HUES6 (cell line): ENCODE measurements around the gene PIGX.

ENCODE experiments used
- H3K27ac ChIP-seq: 2 replicates; pipeline ENCODE4 v1.7.0; 2013; ENCODE audit warnings: low read depth, mild to moderate bottlenecking, low read length, inconsistent platforms
- H3K27me3 ChIP-seq: 2 replicates; pipeline ENCODE4 v1.6.1; 2013; ENCODE audit warnings: low read length; ENCODE audit not compliant: control insufficient read depth, insufficient read depth
- H3K36me3 ChIP-seq: 2 replicates; pipeline ENCODE4 v1.6.1; 2013; ENCODE audit warnings: low read length; ENCODE audit not compliant: control insufficient read depth, insufficient read depth
- H3K4me1 ChIP-seq: 2 replicates; pipeline ENCODE4 v1.6.1; 2013; ENCODE audit warnings: low read length; ENCODE audit not compliant: control insufficient read depth, insufficient read depth
- H3K4me3 ChIP-seq: 2 replicates; pipeline ENCODE4 v1.5.1; 2013; ENCODE audit warnings: low read depth, low read length
- H3K9ac ChIP-seq: one replicate; pipeline ENCODE4 v1.6.1; 2013; ENCODE audit warnings: mild to moderate bottlenecking, low read length
- H3K9me3 ChIP-seq: 2 replicates; pipeline ENCODE4 v1.6.1; 2013; ENCODE audit warnings: low read depth, low read length; ENCODE audit not compliant: control insufficient read depth, insufficient read depth

PIGX gene

GRCh38 chr3:196763179-196763578 lies 51.0 kb downstream of the PIGX start:
- H3K9me3 ChIP-seq, result peaks cover 26% of the 10 kb centered on the region
- peaks cover 24% of the 10 kb centered on the region for H3K36me3 ChIP-seq
- no peak overlapping the region for H3K4me3 ChIP-seq
- H3K4me1 ChIP-seq, result no peaks in the 10 kb centered on the region
- no peak overlapping the region for H3K27ac ChIP-seq
- H3K9ac ChIP-seq, result no peak overlapping the region
- no peaks in the 10 kb centered on the region for H3K27me3 ChIP-seq

DNA sequence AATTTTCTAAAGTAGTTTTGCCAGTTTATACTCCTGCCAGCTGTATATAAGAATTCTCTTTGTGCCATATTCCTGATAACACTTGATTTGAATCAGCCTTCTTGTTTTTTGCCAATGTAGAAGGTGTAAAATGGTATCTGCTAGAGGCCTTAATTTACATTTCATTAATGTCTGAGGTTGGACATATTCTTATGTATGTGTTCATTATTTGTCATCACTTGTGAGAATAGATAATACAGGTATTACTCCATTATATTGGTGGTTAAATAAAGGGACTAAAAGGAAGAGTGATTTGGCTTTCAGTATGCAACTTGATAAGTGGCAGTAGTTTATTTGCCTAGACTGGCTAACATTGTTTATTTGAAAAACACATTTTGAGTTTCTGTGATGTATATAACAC lies 53.3 kb downstream of the PIGX start:
- Histone ChIP-seq H3K4me1 (no peaks in the 10 kb centered on the region), H3K27ac (no peak overlapping the region)

GRCh38 chr3:196771067-196771466 lies 58.9 kb downstream of the PIGX start:
- peaks cover 9% of the 10 kb centered on the region; the same call in 1 of the 2 replicates for H3K36me3 ChIP-seq
- no peak overlapping the region for H3K9ac ChIP-seq
- no peak overlapping the region for H3K27ac ChIP-seq
- H3K4me1 ChIP-seq, result peaks cover 5% of the 10 kb centered on the region; the same call in 1 of the 2 replicates
- no peaks in the 10 kb centered on the region for H3K27me3 ChIP-seq
- H3K4me3 ChIP-seq, result no peak overlapping the region
- H3K9me3 ChIP-seq, result peaks cover 10% of the 10 kb centered on the region; the same call in 1 of the 2 replicates

More for the DNA sequence above, 53.3 kb downstream of the PIGX start:
- H3K27me3 ChIP-seq, result no peaks in the 10 kb centered on the region
- H3K4me3 ChIP-seq, result no peak overlapping the region
- H3K36me3 ChIP-seq, result peaks cover 20% of the 10 kb centered on the region
- H3K9ac ChIP-seq, result no peak overlapping the region
- peaks cover 15% of the 10 kb centered on the region for H3K9me3 ChIP-seq

DNA sequence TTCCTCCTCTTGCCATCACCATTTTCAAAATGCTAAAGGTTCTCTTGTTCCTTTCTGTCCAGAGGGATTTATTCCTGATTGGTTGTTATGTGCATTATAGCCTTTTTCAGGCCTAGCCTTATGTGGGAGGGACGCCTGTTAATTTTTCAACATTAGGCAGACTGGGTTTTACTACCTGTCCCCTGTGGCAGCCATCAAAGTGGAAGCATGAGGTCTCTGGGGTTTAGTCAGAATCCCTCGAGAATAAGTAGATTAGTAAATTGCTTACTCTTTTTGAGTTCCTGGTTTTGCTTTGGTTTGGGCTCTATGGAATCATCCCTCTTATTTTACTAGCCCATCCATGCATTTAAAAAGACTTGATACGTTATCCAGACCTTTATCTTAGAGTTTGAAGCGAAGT lies 59.9 kb downstream of the PIGX start:
- no peak overlapping the region for H3K4me3 ChIP-seq

DNA sequence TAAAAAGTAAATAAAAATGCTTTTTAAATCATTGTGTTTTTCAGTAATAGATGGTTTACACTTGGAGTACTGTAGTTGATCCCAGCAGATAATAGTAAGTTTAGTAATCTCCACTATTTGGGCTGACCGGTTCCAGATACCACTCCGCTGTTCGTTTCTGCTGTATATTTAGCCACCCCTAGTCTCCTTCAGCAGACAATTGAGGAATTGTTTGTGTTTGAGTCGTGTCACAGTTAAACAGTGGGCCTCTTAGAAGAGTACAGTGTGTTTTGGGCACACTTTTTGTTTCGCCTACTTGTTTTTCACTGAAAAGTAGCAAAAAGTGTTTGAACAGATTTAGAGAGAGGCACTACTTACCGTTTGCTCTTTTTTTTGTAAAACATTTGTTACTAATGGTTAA lies 60.7 kb downstream of the PIGX start:
- peaks cover 16% of the 10 kb centered on the region for H3K36me3 ChIP-seq
- H3K4me3 ChIP-seq, result no peak overlapping the region
- no peak overlapping the region for H3K27ac ChIP-seq
- peaks cover 9% of the 10 kb centered on the region; the same call in 1 of the 2 replicates for H3K9me3 ChIP-seq
- H3K9ac ChIP-seq, result no peak overlapping the region
- peaks cover 5% of the 10 kb centered on the region; the same call in 1 of the 2 replicates for H3K4me1 ChIP-seq
- H3K27me3 ChIP-seq, result no peaks in the 10 kb centered on the region

More for the DNA sequence above, 59.9 kb downstream of the PIGX start:
- no peaks in the 10 kb centered on the region for H3K27me3 ChIP-seq
- H3K4me1 ChIP-seq, result peaks cover 5% of the 10 kb centered on the region; the same call in 1 of the 2 replicates
- H3K9ac ChIP-seq, result no peak overlapping the region
- H3K9me3 ChIP-seq, result peaks cover 10% of the 10 kb centered on the region; the same call in 1 of the 2 replicates
- H3K27ac ChIP-seq, result no peak overlapping the region
- H3K36me3 ChIP-seq, result peaks cover 14% of the 10 kb centered on the region; the same call in 1 of the 2 replicates

GRCh38 chr3:196774191-196774820 lies 62.1 kb downstream of the PIGX start:
- Histone ChIP-seq H3K9ac (no peak overlapping the region), H3K4me1 (peaks cover 5% of the 10 kb centered on the region; the same call in 1 of the 2 replicates), H3K27me3 (no peaks in the 10 kb centered on the region), H3K36me3 (peaks cover 26% of the 10 kb centered on the region), H3K4me3 (no peak overlapping the region), H3K27ac (0 out of 2 replicates have a peak overlapping the region, but pooled peaks have one; percentile 42), H3K9me3 (peaks cover 18% of the 10 kb centered on the region)

DNA sequence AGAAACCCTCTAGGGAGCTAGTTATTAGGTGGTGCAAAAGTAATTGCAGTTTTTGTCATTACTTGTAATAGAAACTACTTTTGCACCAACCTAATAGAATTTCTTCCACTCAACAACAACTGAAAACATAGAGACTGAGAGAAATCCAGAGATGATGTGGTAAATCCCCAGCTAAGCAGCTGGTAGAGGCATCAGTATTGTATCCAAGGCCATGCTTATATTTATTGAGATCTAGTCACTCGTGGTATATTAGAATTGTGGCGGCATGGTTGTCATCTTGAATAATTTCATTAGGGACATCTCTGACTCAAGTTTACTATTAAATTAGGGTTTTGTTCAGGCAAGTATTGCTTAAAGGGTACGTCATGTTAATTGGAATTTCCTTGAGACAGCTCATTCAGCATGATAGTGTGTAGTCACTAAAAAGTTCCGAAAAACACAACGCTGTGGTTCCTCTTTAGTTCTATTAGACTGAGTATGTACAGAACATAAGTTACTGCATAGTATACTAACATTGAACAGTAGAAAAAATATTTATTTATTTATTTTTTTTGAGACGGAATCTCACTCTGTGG lies 62.8 kb downstream of the PIGX start:
- Histone ChIP-seq H3K9ac (no peak overlapping the region), H3K4me1 (peaks cover 5% of the 10 kb centered on the region; the same call in 1 of the 2 replicates), H3K4me3 (no peak overlapping the region), H3K27me3 (no peaks in the 10 kb centered on the region), H3K36me3 (peaks cover 29% of the 10 kb centered on the region), H3K9me3 (peaks cover 24% of the 10 kb centered on the region), H3K27ac (no peak overlapping the region)

DNA sequence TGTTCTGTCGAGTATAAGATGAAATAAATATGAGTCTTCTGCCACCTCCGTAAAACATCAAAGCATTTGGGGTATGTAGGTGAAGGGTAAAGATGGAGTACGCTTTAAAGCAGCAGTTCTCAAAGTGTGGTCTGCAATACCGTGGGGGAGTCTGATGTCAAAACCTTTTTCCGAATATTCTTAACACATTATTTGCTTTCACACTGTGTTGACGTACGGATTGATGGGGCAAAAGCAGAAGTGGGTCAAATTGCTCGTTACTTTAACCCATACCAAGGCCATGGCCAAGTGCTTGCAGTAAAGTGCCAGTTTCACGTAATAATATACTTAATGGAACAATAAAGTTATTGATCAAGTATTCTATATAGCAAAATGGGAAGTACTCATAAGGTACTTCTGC lies 63.8 kb downstream of the PIGX start:
- Histone ChIP-seq H3K9me3 (peaks cover 29% of the 10 kb centered on the region), H3K4me3 (no peak overlapping the region), H3K27me3 (no peaks in the 10 kb centered on the region), H3K36me3 (peaks cover 32% of the 10 kb centered on the region), H3K27ac (no peak overlapping the region), H3K4me1 (peaks cover 5% of the 10 kb centered on the region; the same call in 1 of the 2 replicates), H3K9ac (no peak overlapping the region)

- Histone ChIP-seq H3K9ac (no peak overlapping the region), H3K4me1 (peaks cover 5% of the 10 kb centered on the region; the same call in 1 of the 2 replicates), H3K9me3 (peaks cover 25% of the 10 kb centered on the region), H3K36me3 (peaks cover 39% of the 10 kb centered on the region), H3K27ac (no peak overlapping the region), H3K4me3 (no peak overlapping the region), H3K27me3 (no peaks in the 10 kb centered on the region)
These were observed 65.7 kb downstream of the PIGX start for GRCh38 chr3:196777836-196778235.

- Histone ChIP-seq H3K9ac (no peak overlapping the region), H3K4me1 (peaks cover 5% of the 10 kb centered on the region; the same call in 1 of the 2 replicates), H3K27ac (no peak overlapping the region), H3K9me3 (peaks cover 23% of the 10 kb centered on the region), H3K36me3 (peaks cover 48% of the 10 kb centered on the region), H3K4me3 (no peak overlapping the region), H3K27me3 (no peaks in the 10 kb centered on the region)
These were observed 66.6 kb downstream of the PIGX start for GRCh38 chr3:196778755-196779154.

DNA sequence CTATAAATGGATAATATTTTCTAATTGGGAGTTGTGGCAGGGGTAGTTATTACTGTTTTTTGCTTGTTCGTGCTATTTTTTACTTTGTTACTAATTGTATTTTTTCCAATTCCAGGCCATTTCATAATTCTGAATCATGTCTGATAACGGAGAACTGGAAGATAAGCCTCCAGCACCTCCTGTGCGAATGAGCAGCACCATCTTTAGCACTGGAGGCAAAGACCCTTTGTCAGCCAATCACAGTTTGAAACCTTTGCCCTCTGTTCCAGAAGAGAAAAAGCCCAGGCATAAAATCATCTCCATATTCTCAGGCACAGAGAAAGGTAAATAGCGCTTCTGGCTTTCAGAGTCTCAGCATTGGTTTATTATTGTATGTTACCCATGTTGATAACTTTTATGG lies 70.3 kb downstream of the PIGX start:
- Histone ChIP-seq H3K4me1 (peaks cover 2% of the 10 kb centered on the region), H3K9ac (no peak overlapping the region), H3K4me3 (no peak overlapping the region), H3K9me3 (peaks cover 31% of the 10 kb centered on the region), H3K27ac (no peak overlapping the region), H3K27me3 (no peaks in the 10 kb centered on the region), H3K36me3 (peaks cover 55% of the 10 kb centered on the region)
